GM18868 (cell line): ENCODE measurements around the gene EMC1.
"Not testable (repeated sequence)": the region's sequence is repeated elsewhere in the genome, so short reads cannot be mapped to it uniquely, and the experiment has no call there.

Source experiments
- ATAC-seq: cut with Tn5 transposase; IDR thresholded peaks from one replicate; pipeline ENCODE4 v1.9.1; 2021; ENCODE audit warnings: mild to moderate bottlenecking, moderate library complexity; ENCODE audit not compliant: unreplicated experiment

The EMC1 gene

DNA sequence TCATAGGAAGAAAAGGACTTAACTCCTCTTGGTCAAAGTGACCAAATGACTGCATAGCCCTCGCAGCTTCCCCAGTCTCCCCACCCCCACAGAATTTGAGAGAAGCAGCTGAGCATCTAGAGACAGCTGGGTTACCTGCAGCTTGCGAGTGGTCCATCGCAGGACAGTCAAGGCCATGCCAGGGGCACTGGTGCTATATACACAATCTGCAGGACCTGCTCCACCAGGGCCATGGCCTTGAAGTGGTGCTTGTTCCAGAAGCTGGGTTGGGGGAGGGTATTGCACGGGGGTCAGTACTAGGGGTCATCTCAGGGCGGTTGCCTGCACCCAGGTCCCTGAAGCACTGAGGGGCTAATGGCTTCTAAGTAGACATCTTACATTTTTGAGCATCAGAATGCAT lies 10.7 kb upstream of the EMC1 start:
- ATAC-seq, result no peak

- no peak for ATAC-seq
Measured at GRCh38 chr1:19260211-19261138, 9.2 kb upstream of the EMC1 start.

DNA sequence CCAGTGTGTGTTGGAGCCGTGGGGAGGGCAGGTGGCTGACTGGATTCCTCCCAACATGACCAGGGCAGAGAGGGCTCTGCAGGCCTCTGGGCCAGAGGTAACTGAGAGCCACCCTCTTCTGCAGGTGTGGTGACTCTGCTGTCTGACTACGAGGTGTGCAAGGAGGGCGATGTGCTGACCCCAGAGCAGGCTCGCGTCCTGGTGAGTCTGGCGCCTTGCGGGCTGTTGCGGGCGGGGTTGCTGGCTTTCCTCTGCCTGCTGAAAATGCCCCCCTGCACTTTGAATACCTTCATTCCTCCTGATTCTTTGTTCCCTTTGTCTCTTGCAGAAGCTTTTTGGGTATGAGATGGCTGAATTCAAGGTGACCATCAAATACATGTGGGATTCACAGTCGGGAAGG lies 7.0 kb upstream of the EMC1 start:
- no peak for ATAC-seq

GRCh38 chr1:19257178-19257914 lies 6.0 kb upstream of the EMC1 start:
- no peak for ATAC-seq

DNA sequence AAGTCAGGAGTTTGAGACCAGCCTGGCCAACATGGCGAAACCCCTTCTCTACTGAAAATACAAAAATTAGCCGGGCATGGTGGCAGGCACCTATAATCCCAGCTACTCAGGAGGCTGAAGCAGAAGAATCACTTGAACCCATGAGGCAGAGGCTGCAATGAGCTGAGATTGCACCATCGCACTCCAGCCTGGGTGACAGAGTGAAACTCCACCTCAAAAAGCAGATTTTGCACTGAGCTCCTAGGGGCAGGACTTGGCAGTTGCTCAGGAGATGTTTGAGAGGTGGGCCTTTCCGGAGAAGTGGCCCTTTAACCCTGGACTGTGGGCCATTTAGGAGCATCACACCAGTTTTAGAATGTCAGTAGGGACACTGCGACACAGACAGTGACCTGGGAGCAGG lies 5.0 kb upstream of the EMC1 start:
- ATAC-seq, result not testable (repeated sequence)

DNA sequence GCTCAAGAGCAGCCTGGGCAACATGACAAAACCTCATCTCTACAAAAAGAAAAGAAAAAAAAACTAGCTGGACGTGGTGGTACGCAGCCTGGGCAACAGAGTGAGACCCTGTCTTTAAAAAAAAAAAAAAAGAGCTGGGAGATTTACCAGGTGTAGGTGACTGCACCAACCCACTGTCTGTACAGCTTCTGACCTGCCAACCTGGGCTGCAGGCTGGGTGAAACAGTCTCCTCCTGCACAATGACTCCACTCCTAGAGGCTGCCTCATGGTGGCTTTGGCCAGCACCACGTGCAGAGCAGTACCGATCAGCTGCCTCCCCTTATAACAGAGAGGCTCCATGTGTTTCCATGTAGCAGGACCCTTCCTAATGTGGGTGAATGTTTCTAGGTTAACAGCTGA lies 4.0 kb upstream of the EMC1 start:
- ATAC-seq, result no peak

- no peak for ATAC-seq
Measured at GRCh38 chr1:19254416-19254815, 3.1 kb upstream of the EMC1 start.

GRCh38 chr1:19250629-19251304 lies 557 bp downstream of the EMC1 start:
- no peak for ATAC-seq

GRCh38 chr1:19240673-19241538 lies 10.4 kb downstream of the EMC1 start:
- no peak for ATAC-seq

- no peak for ATAC-seq
Measured at GRCh38 chr1:19239876-19240275, 11.4 kb downstream of the EMC1 start.

- no peak for ATAC-seq
Measured at GRCh38 chr1:19234224-19234623, 17.1 kb downstream of the EMC1 start.

- ATAC-seq, result no peak
Measured at GRCh38 chr1:19232524-19232846, 18.8 kb downstream of the EMC1 start.

- not testable (repeated sequence) for ATAC-seq
Measured at GRCh38 chr1:19231736-19232523, 19.4 kb downstream of the EMC1 start.

GRCh38 chr1:19229828-19230325 lies 21.4 kb downstream of the EMC1 start:
- no peak for ATAC-seq

- ATAC-seq, result no peak
Measured at GRCh38 chr1:19229229-19229628, 22.1 kb downstream of the EMC1 start.

DNA sequence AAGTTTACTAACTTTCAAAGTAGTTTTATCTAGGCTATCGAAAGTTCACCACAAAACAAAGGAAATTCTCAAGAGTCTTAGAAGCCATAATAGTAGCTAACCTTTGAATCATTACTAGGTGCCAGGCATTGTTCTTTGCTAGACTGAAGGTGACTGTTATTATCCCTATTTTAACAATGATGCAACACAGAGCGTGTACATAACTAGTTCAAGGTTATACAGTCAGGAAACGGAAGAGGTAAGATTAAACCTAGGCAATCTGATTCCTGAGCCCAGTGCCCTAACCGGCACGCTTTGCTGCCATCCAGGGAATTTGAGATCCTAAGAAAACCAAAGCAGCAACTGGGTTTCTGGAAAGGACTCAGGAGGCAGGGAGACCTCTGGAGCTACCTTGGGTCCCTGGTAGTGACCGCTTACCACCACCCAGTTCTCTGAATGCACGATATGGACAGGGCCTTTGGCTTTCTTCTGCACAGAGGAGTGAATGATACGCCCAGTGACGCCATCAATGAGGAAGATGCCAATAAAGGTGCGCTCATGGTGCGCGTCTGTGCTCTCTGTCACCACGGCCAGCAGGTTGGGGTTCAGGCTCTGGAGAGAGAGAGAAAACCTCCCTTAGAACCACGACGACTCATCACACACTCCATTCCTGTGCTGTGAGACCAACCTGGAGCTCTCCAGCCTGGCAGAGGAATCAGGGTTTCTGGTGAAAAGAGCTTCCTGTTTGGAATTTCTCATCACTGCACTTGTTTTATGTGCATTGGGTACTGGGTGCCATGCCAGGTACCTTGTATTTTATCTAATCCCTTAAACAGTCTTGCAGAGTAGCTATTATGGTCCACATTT lies 28.1 kb downstream of the EMC1 start:
- no peak for ATAC-seq

GRCh38 chr1:19222573-19222972 lies 28.8 kb downstream of the EMC1 start:
- ATAC-seq, result no peak

- no peak for ATAC-seq
Measured at GRCh38 chr1:19220991-19221390, 30.3 kb downstream of the EMC1 start.
